Measurements from ENCODE around the gene CCL26. TPM values are rescaled to one million over a fixed set of nuclear protein-coding genes. Genes with fewer than 3 reads are reported as not detected.

CCL26 gene, protein sequence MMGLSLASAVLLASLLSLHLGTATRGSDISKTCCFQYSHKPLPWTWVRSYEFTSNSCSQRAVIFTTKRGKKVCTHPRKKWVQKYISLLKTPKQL
- total RNA-seq (not detected in 2 replicates), polyA plus RNA-seq (not detected in 2 replicates)

DNA sequence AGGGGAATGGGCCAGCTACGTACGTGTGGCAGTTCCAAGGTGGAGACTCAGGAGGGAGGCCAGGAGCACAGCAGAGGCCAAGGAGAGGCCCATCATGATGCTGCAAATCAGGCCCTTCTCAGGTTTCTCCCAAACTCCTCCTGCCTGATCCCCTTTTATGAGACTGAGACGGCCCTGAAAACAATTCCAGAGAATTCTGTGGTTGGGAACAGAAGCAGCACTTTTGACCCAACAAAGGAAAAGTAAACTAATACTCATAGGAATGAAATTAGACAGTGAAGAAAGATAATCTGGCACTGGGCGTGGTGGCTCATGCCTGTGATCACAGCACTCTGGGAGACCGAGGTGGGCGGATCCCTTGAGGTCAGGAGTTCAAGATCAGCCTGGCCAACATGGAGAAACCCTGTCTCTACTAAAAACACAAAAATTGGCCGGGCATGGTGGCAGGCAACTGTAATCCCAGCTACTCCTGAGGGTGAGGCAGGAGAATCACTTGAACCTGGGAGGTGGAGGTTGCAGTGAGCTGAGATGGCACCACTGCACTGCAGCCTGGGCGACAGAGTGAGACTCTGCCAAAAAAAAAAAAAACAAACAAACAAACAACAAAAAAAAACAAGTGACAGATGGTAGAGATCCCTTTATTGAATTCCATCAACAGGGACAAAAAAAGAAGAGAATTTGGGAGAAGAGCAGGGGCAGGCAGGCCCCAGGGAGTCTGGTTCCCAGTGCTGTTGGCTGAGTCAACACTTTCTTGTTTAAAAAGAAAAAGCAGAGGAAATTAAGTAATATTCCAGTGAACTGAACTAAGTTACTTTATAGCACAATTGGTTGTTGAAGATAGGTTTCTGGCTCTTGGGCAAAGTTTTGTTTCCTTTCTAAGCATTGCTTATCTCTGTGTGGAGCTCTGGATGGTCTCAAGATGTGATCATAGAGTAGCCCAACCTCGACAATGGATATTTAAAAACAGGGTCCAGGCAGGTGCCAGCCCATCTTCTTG lies at the start of gene CCL26:
CCL26 (minus strand) TSS at position 131 of the 997 bp plus-strand sequence; CDS start at position 96, 35 bp downstream.
- no peaks in the 10 kb centered on the region for H3K27me3 ChIP-seq
- TF ChIP-seq CTCF (IDR thresholded peaks at IDR 0.05; ENCODE audit: low read depth, low read length), result no peak
- H3K36me3 ChIP-seq, result no peaks in the 10 kb centered on the region
- H3K9me3 ChIP-seq (ENCODE audit: low read depth), result no peaks in the 10 kb centered on the region
- no peak within 1 kb of the TSS for H3K4me3 ChIP-seq
- H3K27ac ChIP-seq, result no peak within 1 kb of the TSS
- peak in 1 of 2 donors; percentile 79 for DNase-seq (ENCODE audit: low read depth in 1 of 2, low spot score in 1 of 2)
- no peaks in the 10 kb centered on the region for H3K4me1 ChIP-seq (ENCODE audit: low read depth)

- no peak for DNase-seq (ENCODE audit: low read depth in 1 of 2, low spot score in 1 of 2)
- H3K4me1 ChIP-seq (ENCODE audit: low read depth), result no peaks in the 10 kb centered on the region
- H3K4me3 ChIP-seq, result no peak overlapping the region
- H3K27ac ChIP-seq, result no peak overlapping the region
- TF ChIP-seq CTCF (IDR thresholded peaks at IDR 0.05; ENCODE audit: low read depth, low read length), result no peak
- no peaks in the 10 kb centered on the region for H3K36me3 ChIP-seq
- no peaks in the 10 kb centered on the region for H3K9me3 ChIP-seq (ENCODE audit: low read depth)
- no peaks in the 10 kb centered on the region for H3K27me3 ChIP-seq
These were observed 48.7 kb upstream of the CCL26 start for GRCh38 chr7:75820688-75821087.

DNA sequence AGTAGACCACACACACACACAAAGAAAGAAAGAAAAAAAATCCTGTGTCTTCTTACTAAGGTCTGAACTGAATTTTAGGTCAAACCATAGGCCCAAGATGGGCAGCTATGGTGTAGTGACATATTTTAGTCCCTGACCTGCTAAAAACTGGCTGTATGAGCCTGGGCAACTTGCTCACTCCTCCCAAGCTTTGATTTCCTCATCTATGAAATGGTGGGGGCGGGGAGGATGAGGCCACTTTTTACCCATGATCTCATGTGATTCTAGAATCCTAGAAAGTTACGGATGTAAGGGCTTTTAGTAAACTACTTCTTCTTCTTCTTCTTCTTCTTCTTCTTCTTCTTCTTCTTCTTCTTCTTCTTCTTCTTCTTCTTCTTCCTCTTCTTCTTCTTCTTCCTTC lies 47.7 kb upstream of the CCL26 start:
- Histone ChIP-seq H3K36me3 (no peaks in the 10 kb centered on the region), H3K4me1 (ENCODE audit: low read depth) (no peaks in the 10 kb centered on the region), H3K27ac (no peak overlapping the region), H3K9me3 (ENCODE audit: low read depth) (no peaks in the 10 kb centered on the region), H3K27me3 (no peaks in the 10 kb centered on the region), H3K4me3 (no peak overlapping the region)
- no peak for DNase-seq (ENCODE audit: low read depth in 1 of 2, low spot score in 1 of 2)
- no peak for TF ChIP-seq CTCF (IDR thresholded peaks at IDR 0.05; ENCODE audit: low read depth, low read length)

GRCh38 chr7:75818472-75818871 lies 46.5 kb upstream of the CCL26 start:
- no peak for DNase-seq (ENCODE audit: low read depth in 1 of 2, low spot score in 1 of 2)
- Histone ChIP-seq H3K27ac (no peak overlapping the region), H3K36me3 (no peaks in the 10 kb centered on the region), H3K27me3 (no peaks in the 10 kb centered on the region), H3K4me1 (ENCODE audit: low read depth) (no peaks in the 10 kb centered on the region), H3K4me3 (no peak overlapping the region), H3K9me3 (ENCODE audit: low read depth) (no peaks in the 10 kb centered on the region)
- no peak for TF ChIP-seq CTCF (IDR thresholded peaks at IDR 0.05; ENCODE audit: low read depth, low read length)

DNA sequence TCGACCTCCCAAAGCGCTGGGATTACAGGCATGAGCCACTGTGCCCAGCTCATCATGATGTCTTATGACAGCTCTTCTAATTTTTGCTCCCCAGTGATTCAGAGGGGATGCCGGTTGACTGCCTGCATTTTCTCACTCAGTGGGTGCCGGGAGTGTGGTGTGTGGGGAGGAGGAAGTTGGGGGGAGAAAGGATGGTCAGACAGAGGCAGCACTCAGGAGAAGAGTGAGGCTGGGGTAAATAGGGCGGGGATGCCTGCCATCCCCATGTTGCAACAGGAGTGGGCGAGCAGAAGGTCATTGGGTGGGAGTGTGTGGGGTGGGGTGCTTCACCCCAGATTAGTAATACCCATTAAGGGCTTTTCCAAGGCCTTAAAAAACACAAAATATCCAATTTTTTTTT lies 45.1 kb upstream of the CCL26 start:
- DNase-seq (ENCODE audit: low read depth in 1 of 2, low spot score in 1 of 2), result no peak
- no peak for TF ChIP-seq CTCF (IDR thresholded peaks at IDR 0.05; ENCODE audit: low read depth, low read length)
- no peaks in the 10 kb centered on the region for H3K4me1 ChIP-seq (ENCODE audit: low read depth)
- no peaks in the 10 kb centered on the region for H3K36me3 ChIP-seq
- H3K27me3 ChIP-seq, result no peaks in the 10 kb centered on the region
- H3K9me3 ChIP-seq (ENCODE audit: low read depth), result no peaks in the 10 kb centered on the region
- no peak overlapping the region for H3K27ac ChIP-seq
- no peak overlapping the region for H3K4me3 ChIP-seq
